HepG2 (cell line): Measurements from ENCODE around the gene MESD. TPM values are rescaled to one million over a fixed set of nuclear protein-coding genes. Genes with fewer than 3 reads are reported as not detected.

ENCODE experiments used
- ATAC-seq: fragments of 200-7000 bp; cut with Tn5 transposase; 3 replicates; pipeline ENCODE4 v1.9.1; 2020; ENCODE audit warnings: mild to moderate bottlenecking, moderate library complexity
- BruUV-seq: library from RNA; stranded (reverse); fragments of 400-500 nt; replicated peaks from 2 replicates; lab custom pipeline; 2021; lab: Mats Ljungman, UMichigan
- CTCF ChIA-PET: fragments of 300-600 bp; formaldehyde crosslinking; extraction: SDS; loops from one replicate; lab custom pipeline; 2021; ENCODE audit warnings: low total read pairs, inconsistent platforms, low intra/inter-chr PET ratio; lab: Yijun Ruan, JAX
- POLR2A ChIA-PET: fragments of 350-600 bp; sonication (Branson Sonifier 250); formaldehyde crosslinking; loops from one replicate; lab custom pipeline; 2020; ENCODE audit warnings: antibody characterized with exemption, inconsistent platforms; lab: Yijun Ruan, JAX
- DNase-seq: peaks from one replicate; pipeline ENCODE4 v3.0.0-alpha.2; 2015; ENCODE audit warnings: low spot score
- FAIRE-seq: peaks from 3 replicates; lab custom pipeline; 2011; peaks lifted over from hg19 to GRCh38; lab: Jason Lieb, UNC
- H2AFZ ChIP-seq: one replicate; pipeline ENCODE4 v1.6.1; 2011; ENCODE audit warnings: low read length, inconsistent platforms
- H3K27ac ChIP-seq: fragments of 300-600 bp; 3 replicates; pipeline ENCODE4 v1.8.0; 2011; ENCODE audit warnings: mixed run types, mild to moderate bottlenecking, mixed read lengths, low read length, inconsistent platforms; ENCODE audit not compliant: insufficient read depth; ENCODE audit errors: extremely low read length
- H3K27me3 ChIP-seq, 2 experiments: fragments of 200-600 bp in 1 of 2; 2 replicates in 1 of 2; 3 replicates in 1 of 2; pipeline versions ENCODE4 v1.6.0 to v1.8.0; 2011; ENCODE audit warnings: low read length in 2 of 2, mild to moderate bottlenecking in 2 of 2, moderate library complexity in 2 of 2, inconsistent platforms in 1 of 2; ENCODE audit not compliant: insufficient read depth in 2 of 2, control insufficient read depth in 1 of 2
- H3K36me3 ChIP-seq, 2 experiments: fragments of 200-600 bp in 1 of 2; replicated peaks in 1 of 2; 2 replicates in 1 of 2; 3 replicates in 1 of 2; pipeline versions ENCODE4 v1.5.1 to v1.8.0; 2011; ENCODE audit warnings: low read length in 2 of 2, inconsistent platforms in 1 of 2; ENCODE audit not compliant: insufficient read depth in 2 of 2, control insufficient read depth in 1 of 2
- H3K4me1 ChIP-seq: 2 replicates; pipeline ENCODE4 v1.5.1; 2012; ENCODE audit warnings: low read length, inconsistent platforms; ENCODE audit not compliant: insufficient read depth
- H3K4me2 ChIP-seq: 2 replicates; pipeline ENCODE4 v1.6.0; 2011; ENCODE audit warnings: low read depth, low read length, inconsistent platforms
- H3K4me3 ChIP-seq, 3 experiments: fragments of 200-600 bp in 1 of 3; sonication (generic), shearing (Covaris generic) in 1 of 3; replicated peaks in 1 of 3; 2 replicates each; pipeline ENCODE4 v1.5.1; 2011 to 2016; ENCODE audit warnings: low read length in 3 of 3, inconsistent platforms in 2 of 3, low read depth in 2 of 3, mild to moderate bottlenecking in 2 of 3, control low read depth in 1 of 3, mixed read lengths in 1 of 3; ENCODE audit not compliant: insufficient read depth in 1 of 3
- H3K79me2 ChIP-seq: one replicate; pipeline ENCODE4 v1.6.1; 2011; ENCODE audit warnings: low read length, inconsistent platforms; ENCODE audit not compliant: insufficient read depth
- H3K9ac ChIP-seq: 2 replicates; pipeline ENCODE4 v1.6.0; 2011; ENCODE audit warnings: mild to moderate bottlenecking, low read depth, low read length, inconsistent platforms; ENCODE audit not compliant: insufficient read depth
- H3K9me3 ChIP-seq: 2 replicates; pipeline ENCODE4 v1.5.1; 2012; ENCODE audit warnings: mild to moderate bottlenecking, low read length
- H4K20me1 ChIP-seq: 2 replicates; pipeline ENCODE4 v1.6.0; 2011; ENCODE audit warnings: inconsistent platforms, mild to moderate bottlenecking, low read length, moderate library complexity; ENCODE audit not compliant: insufficient read depth
- EHMT2 ChIP-seq: fragments of 200-600 bp; sonication (generic); IDR thresholded peaks from 2 replicates; pipeline ENCODE4 v1.7.0; 2017; ENCODE audit warnings: antibody characterized with exemption, low read depth, low read length, borderline replicate concordance
- ELK4 ChIP-seq: sonication (generic); formaldehyde crosslinking; IDR thresholded peaks from 2 replicates; pipeline ENCODE4 v1.9.0; 2021; ENCODE audit warnings: missing genetic modification reagents, borderline replicate concordance
- HOMEZ ChIP-seq: IDR thresholded peaks from 2 replicates; pipeline ENCODE4 v1.6.1; 2016; ENCODE audit warnings: low read depth
- MXD3 ChIP-seq: IDR thresholded peaks from 2 replicates; pipeline ENCODE4 v1.6.1; 2016; ENCODE audit warnings: mild to moderate bottlenecking, missing biosample characterization, missing genetic modification reagents
- NFRKB ChIP-seq: fragments of 450-650 bp; IDR thresholded peaks from 2 replicates; pipeline ENCODE4 v1.6.1; 2017
- RFX3 ChIP-seq: IDR thresholded peaks from 2 replicates; pipeline ENCODE4 v1.6.1; 2016; ENCODE audit warnings: missing biosample characterization, missing genetic modification reagents
- ZNF609 ChIP-seq: sonication (generic); formaldehyde crosslinking; IDR thresholded peaks from 2 replicates; pipeline ENCODE4 v1.4.0; 2020; ENCODE audit warnings: mild to moderate bottlenecking, missing genetic modification reagents, borderline replicate concordance
- WGBS: methylation state at CpG from one replicate; pipeline ENCODE4 v1.1.6; 2017; ENCODE audit warnings: low lambda C conversion rate; 5-methylcytosine and 5-hydroxymethylcytosine counted together
- in situ Hi-C: cut with HindIII; loops from 2 replicates; pipeline ENCODE4 v1.10.0; 2017; ENCODE audit warnings: low pct_unique_long_range_greater_than_20kb; ENCODE audit not compliant: extremely low pct_ligation_motif_present
- intact Hi-C: fragments of 100-400 bp; cut with micrococcal nuclease; formaldehyde crosslinking; loops from one replicate; pipeline ENCODE4 v1.10.0; 2022; ENCODE audit not compliant: unreplicated experiment
- polyA plus RNA-seq, 8 experiments: library from polyadenylated mRNA; depleted of rRNA in 3 of 8; stranded (reverse) in 7 of 8; unstranded in 1 of 8; fragments of >200 nt; fragmentation: Illumina TruSeq in 4 of 8; extraction: Trizol in 4 of 8; gene quantifications; 2 replicates each; pipeline versions ENCODE4 v1.2.1 to v1.2.3, GENCODE V29; 2011 to 2016; ENCODE audit warnings: low read depth in 4 of 8, missing spikeins in 1 of 8, mixed read lengths in 1 of 8; ENCODE audit not compliant: insufficient read depth in 1 of 8
- total RNA-seq, 5 experiments: library from RNA; depleted of rRNA; stranded (reverse); fragments of >200 nt; fragmentation: Illumina TruSeq; extraction: Trizol; gene quantifications; 2 replicates each; pipeline ENCODE4 v1.2.3, GENCODE V29; 2016; ENCODE audit warnings: low read depth in 1 of 5

MESD gene
- total and polyA plus RNA-seq, 2 of the 13 experiments (the other 11 are each of a cell fraction or from before 2014, with no cell fraction given), result 18.0 to 46.2 TPM

- DNase-seq (no peak), FAIRE-seq (no peak), ATAC-seq (no peak)
- in situ Hi-C loops, result no loop called here
- H2AFZ ChIP-seq, result no peak overlapping the region
- no peaks in the 10 kb centered on the region for H3K27me3 ChIP-seq
- H3K9me3 ChIP-seq, result no peaks in the 10 kb centered on the region
- peaks cover 21 to 68% of the 10 kb centered on the region in 2 experiments for H3K36me3 ChIP-seq
- no peak overlapping the region for H3K4me3 ChIP-seq
- POLR2A ChIA-PET, result no interaction called here
- H3K9ac ChIP-seq, result no peak overlapping the region
- H3K79me2 ChIP-seq, result no peaks in the 10 kb centered on the region
- TF ChIP-seq NFRKB, result no peak
- TF ChIP-seq HOMEZ (CRISPR knock-in tag), result no peak
- TF ChIP-seq ZNF609 (CRISPR knock-in tag), result no peak
- TF ChIP-seq EHMT2, result no peak
- no peak for TF ChIP-seq MXD3
- no peak for TF ChIP-seq ELK4
- no peak for TF ChIP-seq RFX3 (CRISPR knock-in tag)
- H3K27ac ChIP-seq, result no peak overlapping the region
- intact Hi-C loops, result no loop called here
- no TSS peak for BruUV-seq
- CTCF ChIA-PET, result no interaction called here
- H4K20me1 ChIP-seq, result no peaks in the 10 kb centered on the region
- H3K4me1 ChIP-seq, result no peaks in the 10 kb centered on the region
- H3K4me2 ChIP-seq, result no peak overlapping the region
- 98% methylated on average over 12 of the region's 12 CpGs for WGBS
These were observed 51.9 kb downstream of the MESD start for GRCh38 chr15:80937718-80938117.
